Right lobe of liver (tissue), 6 donors: ENCODE results near the gene RNU1-3. TPM values are rescaled to one million over a fixed set of nuclear protein-coding genes. Genes with fewer than 3 reads are reported as not detected.
A peak's percentile ranks its signal among the peaks of the same experiment; 100 is the strongest.
"Not testable (repeated sequence)": the region's sequence is repeated elsewhere in the genome, so short reads cannot be mapped to it uniquely, and the experiment has no call there.

Experiments
- ATAC-seq, 4 donors: fragments of 200-7000 bp; cut with Tn5 transposase; one replicate each; pipeline ENCODE4 v1.9.1; 2020; ENCODE audit warnings: mild to moderate bottlenecking in 4 of 4, moderate library complexity in 4 of 4
- DNase-seq, 3 donors: peaks; one replicate each; pipeline ENCODE4 v3.0.0-alpha.2; 2020
- H3K27ac ChIP-seq, 3 donors: fragments of 200-600 bp; one replicate each; pipeline ENCODE4 v1.8.0; 2022
- H3K27me3 ChIP-seq, 2 donors: fragments of 200-600 bp; one replicate each; pipeline ENCODE4 v1.8.0; 2022
- H3K36me3 ChIP-seq, 4 donors: fragments of 200-600 bp; sonication (generic) in 1 of 4; one replicate each; pipeline versions ENCODE4 v1.5.1 to v1.8.0; 2017 to 2022; ENCODE audit warnings: control low read depth in 1 of 4
- H3K4me1 ChIP-seq, 4 donors: fragments of 200-600 bp; sonication (generic) in 1 of 4; one replicate each; pipeline versions ENCODE4 v1.5.1 to v1.8.0; 2017 to 2022; ENCODE audit warnings: control low read depth in 1 of 4
- H3K4me3 ChIP-seq, 3 donors: fragments of 200-600 bp; one replicate each; pipeline ENCODE4 v1.8.0; 2022
- H3K9me3 ChIP-seq, 4 donors: fragments of 200-600 bp; sonication (generic) in 1 of 4; one replicate each; pipeline versions ENCODE4 v1.5.1 to v1.8.0; 2017 to 2022; ENCODE audit warnings: control low read depth in 1 of 4
- CTCF ChIP-seq, 4 donors: fragments of 200-600 bp in 3 of 4; fragments of 450-650 bp in 1 of 4; IDR thresholded peaks; one replicate each; pipeline versions ENCODE4 v1.5.1 to v1.8.0; 2016 to 2022; ENCODE audit warnings: antibody characterized with exemption in 4 of 4, mild to moderate bottlenecking in 2 of 4
- WGBS: methylation state at CpG from one replicate; pipeline ENCODE4 v1.1.6; 2018; ENCODE audit warnings: low coverage, low lambda C conversion rate; ENCODE audit not compliant: insufficient coverage; ENCODE audit errors: missing lambda C conversion rate; 5-methylcytosine and 5-hydroxymethylcytosine counted together
- intact Hi-C, 2 donors: fragments of 100-400 bp; cut with DNase I; formaldehyde crosslinking; loops; one replicate each; pipeline versions ENCODE4 v1.11.2 to v1.14.1; 2022
- total RNA-seq, 6 experiments: library from RNA; depleted of rRNA in 2 of 6; stranded (reverse); fragments of >200 nt in 2 of 6; fragmentation: NEBNext Ultra II Directional in 3 of 6; extraction: Animal tissue kit (Norgen Biotek cat#: 25700) in 3 of 6; gene quantifications; one replicate each; pipeline versions ENCODE4 v1.1.0 to v1.2.4, GENCODE V29; 2016 to 2023
- donor health status: DM: no; HTN: yes; CAD: no.
- donor health status: DM: no; HTN: no; CAD: no.
- donor health status: DM: no; HTN: no; CAD: no.
- donor health status: DM: no; HTN: yes; CAD: no.
- donor health status: DM: no; HTN: yes; CAD: no.

The RNU1-3 gene
- total RNA-seq, 6 experiments from 2014 or later, result under 0.01 to 3,377 (median 977) TPM

- intact Hi-C loops, H3K27me3 ChIP-seq, DNase-seq, H3K9me3 ChIP-seq, H3K27ac ChIP-seq, H3K36me3 ChIP-seq, ATAC-seq, H3K4me3 ChIP-seq, H3K4me1 ChIP-seq: not testable (repeated sequence)
- 67% methylated on average over 14 of the region's 52 CpGs for WGBS
Observed at GRCh38 chr1:16699440-16699839, 32.7 kb upstream of the RNU1-3 start.

GRCh38 chr1:16697152-16697551, 30.4 kb upstream of the RNU1-3 start:
- H3K4me1 ChIP-seq, H3K9me3 ChIP-seq, intact Hi-C loops, H3K27me3 ChIP-seq, H3K36me3 ChIP-seq: not testable (repeated sequence)
- peak overlapping the region in 1 of 3 donors; percentile 70 for H3K27ac ChIP-seq
- peak; percentile 66 to 95 (median 87) for DNase-seq
- peak overlapping the region in 1 of 3 donors; percentile 52 for H3K4me3 ChIP-seq
- WGBS, result 60% methylated on average over 1 of the region's 7 CpGs
- ATAC-seq, result peak; percentile 82 to 92 (median 88)

- H3K9me3 ChIP-seq, H3K27me3 ChIP-seq, H3K36me3 ChIP-seq, H3K4me1 ChIP-seq, intact Hi-C loops: not testable (repeated sequence)
- ATAC-seq (peak; percentile 74 to 85 (median 83)), DNase-seq (peak in 2 of 3 donors; percentile 93)
- H3K4me3 ChIP-seq, result peak overlapping the region in 2 of 3 donors; percentile 24 to 52
- peak overlapping the region in 2 of 3 donors; percentile 66 to 70 for H3K27ac ChIP-seq
- TF ChIP-seq CTCF (IDR thresholded peaks at IDR 0.05), result peak in 1 of 4 donors; percentile 9
- WGBS, result 17% methylated on average over 11 of the region's 33 CpGs
Observed at GRCh38 chr1:16696507-16697150, 29.9 kb upstream of the RNU1-3 start.

- intact Hi-C loops, result not testable (repeated sequence)
Observed at GRCh38 chr1:16694308-16694702, 27.6 kb upstream of the RNU1-3 start.

GRCh38 chr1:16693449-16694307, 26.9 kb upstream of the RNU1-3 start:
- ATAC-seq, DNase-seq, H3K4me3 ChIP-seq, H3K9me3 ChIP-seq, H3K27ac ChIP-seq, intact Hi-C loops, H3K4me1 ChIP-seq, H3K27me3 ChIP-seq, H3K36me3 ChIP-seq: not testable (repeated sequence)
- no CpG with 5 or more reads among the region's 96 CpGs for WGBS

More at GRCh38 chr1:16694308-16694702, 27.6 kb upstream of the RNU1-3 start:
- H3K4me3 ChIP-seq, H3K4me1 ChIP-seq, H3K27me3 ChIP-seq, H3K27ac ChIP-seq, H3K36me3 ChIP-seq, H3K9me3 ChIP-seq, DNase-seq, ATAC-seq: not testable (repeated sequence)
- WGBS, result no CpG with 5 or more reads among the region's 16 CpGs

- intact Hi-C loops, H3K4me3 ChIP-seq, H3K36me3 ChIP-seq, DNase-seq, ATAC-seq, H3K9me3 ChIP-seq, H3K4me1 ChIP-seq, H3K27ac ChIP-seq, H3K27me3 ChIP-seq: not testable (repeated sequence)
- no CpG with 5 or more reads among the region's 79 CpGs for WGBS
Observed at GRCh38 chr1:16692717-16693448, 26.1 kb upstream of the RNU1-3 start.

GRCh38 chr1:16692283-16692682, 25.5 kb upstream of the RNU1-3 start:
- H3K27ac ChIP-seq, H3K27me3 ChIP-seq, intact Hi-C loops, ATAC-seq, H3K36me3 ChIP-seq, DNase-seq, H3K4me3 ChIP-seq, H3K9me3 ChIP-seq, H3K4me1 ChIP-seq: not testable (repeated sequence)
- no CpG with 5 or more reads among the region's 39 CpGs for WGBS

- H3K4me1 ChIP-seq, H3K27ac ChIP-seq, H3K36me3 ChIP-seq, intact Hi-C loops, H3K27me3 ChIP-seq, H3K9me3 ChIP-seq, H3K4me3 ChIP-seq, DNase-seq: not testable (repeated sequence)
- WGBS, result no CpG with 5 or more reads among the region's 13 CpGs
- ATAC-seq, result peak in 2 of 4 donors; percentile 3 to 12
Observed at GRCh38 chr1:16690971-16691682, 24.4 kb upstream of the RNU1-3 start.

GRCh38 chr1:16687132-16687800, 20.5 kb upstream of the RNU1-3 start:
- intact Hi-C loops, H3K4me3 ChIP-seq, H3K27me3 ChIP-seq, H3K27ac ChIP-seq, H3K9me3 ChIP-seq, H3K4me1 ChIP-seq, H3K36me3 ChIP-seq: not testable (repeated sequence)
- peak in 1 of 3 donors; percentile 50 for DNase-seq
- ATAC-seq, result peak in 3 of 4 donors; percentile 67 to 84 (median 68)
- WGBS, result 61% methylated on average over 11 of the region's 13 CpGs
